ENCODE data around the gene LUZP4. TPM values are rescaled to one million over a fixed set of nuclear protein-coding genes. Genes with fewer than 3 reads are reported as not detected.

Gene LUZP4
- total RNA-seq, 3 donors from 2014 or later: not detected

GRCh38 chrX:115284877-115285276, 4.6 kb upstream of the LUZP4 start:
- intact Hi-C loops (cut with DNase I, micrococcal nuclease): no loop called here
- Histone ChIP-seq H3K4me3 (no peak overlapping the region), H3K4me1 (ENCODE audit: low read depth) (no peaks in the 10 kb centered on the region), H3K9me3 (no peaks in the 10 kb centered on the region), H3K36me3 (ENCODE audit: low read depth) (no peaks in the 10 kb centered on the region)
- DNase-seq (no peak), ATAC-seq (no peak)
- TF ChIP-seq, protein P1, sequence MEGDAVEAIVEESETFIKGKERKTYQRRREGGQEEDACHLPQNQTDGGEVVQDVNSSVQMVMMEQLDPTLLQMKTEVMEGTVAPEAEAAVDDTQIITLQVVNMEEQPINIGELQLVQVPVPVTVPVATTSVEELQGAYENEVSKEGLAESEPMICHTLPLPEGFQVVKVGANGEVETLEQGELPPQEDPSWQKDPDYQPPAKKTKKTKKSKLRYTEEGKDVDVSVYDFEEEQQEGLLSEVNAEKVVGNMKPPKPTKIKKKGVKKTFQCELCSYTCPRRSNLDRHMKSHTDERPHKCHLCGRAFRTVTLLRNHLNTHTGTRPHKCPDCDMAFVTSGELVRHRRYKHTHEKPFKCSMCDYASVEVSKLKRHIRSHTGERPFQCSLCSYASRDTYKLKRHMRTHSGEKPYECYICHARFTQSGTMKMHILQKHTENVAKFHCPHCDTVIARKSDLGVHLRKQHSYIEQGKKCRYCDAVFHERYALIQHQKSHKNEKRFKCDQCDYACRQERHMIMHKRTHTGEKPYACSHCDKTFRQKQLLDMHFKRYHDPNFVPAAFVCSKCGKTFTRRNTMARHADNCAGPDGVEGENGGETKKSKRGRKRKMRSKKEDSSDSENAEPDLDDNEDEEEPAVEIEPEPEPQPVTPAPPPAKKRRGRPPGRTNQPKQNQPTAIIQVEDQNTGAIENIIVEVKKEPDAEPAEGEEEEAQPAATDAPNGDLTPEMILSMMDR (IDR thresholded peaks at IDR 0.05): no peak

- DNase-seq (no peak), ATAC-seq (no peak)
- Histone ChIP-seq H3K36me3 (ENCODE audit: low read depth) (no peaks in the 10 kb centered on the region), H3K4me1 (ENCODE audit: low read depth) (no peaks in the 10 kb centered on the region), H3K9me3 (no peaks in the 10 kb centered on the region), H3K4me3 (no peak overlapping the region)
- TF ChIP-seq, protein P1 (IDR thresholded peaks at IDR 0.05): no peak
- intact Hi-C loops (cut with DNase I, micrococcal nuclease): no loop called here
These were observed 7.7 kb downstream of the LUZP4 start for GRCh38 chrX:115297189-115297588.

GRCh38 chrX:115311139-115311538, 21.6 kb downstream of the LUZP4 start:
- TF ChIP-seq, protein P1 (IDR thresholded peaks at IDR 0.05): no peak
- no peak for ATAC-seq

DNA sequence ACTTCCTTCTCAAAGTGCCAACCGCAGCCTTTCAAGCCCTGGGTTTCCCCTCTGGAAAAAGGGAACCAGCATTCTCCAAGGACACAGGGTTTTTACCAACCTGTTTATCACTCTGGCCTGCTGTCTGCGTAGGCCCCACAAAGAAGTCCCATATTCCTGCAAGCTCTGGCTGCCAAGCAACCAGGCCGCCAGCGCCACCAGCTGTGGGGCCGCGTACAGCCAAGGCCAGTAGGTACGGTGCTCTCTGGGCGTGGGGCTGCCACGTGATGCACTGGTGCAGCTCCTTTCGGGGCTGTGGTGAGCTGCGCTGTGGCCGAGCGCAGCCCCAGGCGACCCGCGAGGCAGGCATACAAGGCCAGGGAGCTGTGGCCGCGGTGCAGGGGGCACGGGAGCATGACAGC, 22.1 kb downstream of the LUZP4 start:
- Histone ChIP-seq H3K9me3 (no peaks in the 10 kb centered on the region), H3K4me1 (ENCODE audit: low read depth) (no peaks in the 10 kb centered on the region), H3K4me3 (no peak overlapping the region), H3K36me3 (ENCODE audit: low read depth) (no peaks in the 10 kb centered on the region)
- no peak for DNase-seq
- TF ChIP-seq, protein P1 (IDR thresholded peaks at IDR 0.05): no peak
- intact Hi-C loops (cut with DNase I, micrococcal nuclease): no loop called here
- no peak for ATAC-seq

More at GRCh38 chrX:115311139-115311538, 21.6 kb downstream of the LUZP4 start:
- H3K36me3 ChIP-seq (ENCODE audit: low read depth): no peaks in the 10 kb centered on the region
- H3K4me3 ChIP-seq: no peak overlapping the region
- no peaks in the 10 kb centered on the region for H3K9me3 ChIP-seq
- DNase-seq: no peak
- no peaks in the 10 kb centered on the region for H3K4me1 ChIP-seq (ENCODE audit: low read depth)
- intact Hi-C loops (cut with DNase I, micrococcal nuclease): no loop called here

DNA sequence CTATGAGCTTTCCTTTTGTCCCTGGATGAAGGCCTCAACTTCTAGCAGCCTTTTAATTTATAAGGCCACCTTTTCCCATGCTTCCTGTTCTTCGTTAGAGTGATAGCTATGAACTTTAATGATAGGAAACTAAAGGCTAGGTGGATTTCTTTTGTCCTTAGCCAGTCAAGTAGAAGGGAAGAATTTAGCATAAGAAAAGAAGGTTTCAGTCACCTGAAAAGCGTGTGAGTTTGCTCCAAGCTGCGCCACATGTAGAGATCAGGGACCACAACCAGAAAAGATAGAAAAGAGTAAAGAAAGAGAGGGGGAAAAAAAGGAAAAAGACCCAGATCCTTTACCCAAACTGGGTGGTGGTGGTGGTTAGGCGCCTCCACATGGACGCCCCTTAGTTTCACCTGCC, 28.6 kb downstream of the LUZP4 start:
- ATAC-seq (no peak), DNase-seq (no peak)
- no peak overlapping the region for H3K4me3 ChIP-seq
- intact Hi-C loops (cut with DNase I, micrococcal nuclease): no loop called here
- TF ChIP-seq, protein P1 (IDR thresholded peaks at IDR 0.05): no peak
- no peaks in the 10 kb centered on the region for H3K9me3 ChIP-seq
- no peaks in the 10 kb centered on the region for H3K36me3 ChIP-seq (ENCODE audit: low read depth)
- no peaks in the 10 kb centered on the region for H3K4me1 ChIP-seq (ENCODE audit: low read depth)

- no peak for DNase-seq
- Histone ChIP-seq H3K36me3 (ENCODE audit: low read depth) (no peaks in the 10 kb centered on the region), H3K9me3 (no peaks in the 10 kb centered on the region), H3K4me1 (ENCODE audit: low read depth) (no peaks in the 10 kb centered on the region), H3K4me3 (no peak overlapping the region)
- TF ChIP-seq, protein P1 (IDR thresholded peaks at IDR 0.05): no peak
- intact Hi-C loops (cut with DNase I, micrococcal nuclease): loop anchor here in 1 of 2 donors (10.0 kb wide), 1 partner anchor 322 kb away; no protein-coding TSS in a partner anchor
- no peak for ATAC-seq
These were observed 32.9 kb downstream of the LUZP4 start for GRCh38 chrX:115322375-115322774.
